ENCODE results near the gene PES1.
"Not testable (repeated sequence)": the region's sequence is repeated elsewhere in the genome, so short reads cannot be mapped to it uniquely, and the experiment has no call there.

Gene PES1

GRCh38 chr22:30634471-30635233 lies 42.9 kb upstream of the PES1 start:
- peak overlapping the region; percentile 58 for H3K4me3 ChIP-seq (ENCODE audit: low read depth, low read length)
- peak; percentile 91 for DNase-seq (ENCODE audit: low read depth)
- TF ChIP-seq, protein P1, sequence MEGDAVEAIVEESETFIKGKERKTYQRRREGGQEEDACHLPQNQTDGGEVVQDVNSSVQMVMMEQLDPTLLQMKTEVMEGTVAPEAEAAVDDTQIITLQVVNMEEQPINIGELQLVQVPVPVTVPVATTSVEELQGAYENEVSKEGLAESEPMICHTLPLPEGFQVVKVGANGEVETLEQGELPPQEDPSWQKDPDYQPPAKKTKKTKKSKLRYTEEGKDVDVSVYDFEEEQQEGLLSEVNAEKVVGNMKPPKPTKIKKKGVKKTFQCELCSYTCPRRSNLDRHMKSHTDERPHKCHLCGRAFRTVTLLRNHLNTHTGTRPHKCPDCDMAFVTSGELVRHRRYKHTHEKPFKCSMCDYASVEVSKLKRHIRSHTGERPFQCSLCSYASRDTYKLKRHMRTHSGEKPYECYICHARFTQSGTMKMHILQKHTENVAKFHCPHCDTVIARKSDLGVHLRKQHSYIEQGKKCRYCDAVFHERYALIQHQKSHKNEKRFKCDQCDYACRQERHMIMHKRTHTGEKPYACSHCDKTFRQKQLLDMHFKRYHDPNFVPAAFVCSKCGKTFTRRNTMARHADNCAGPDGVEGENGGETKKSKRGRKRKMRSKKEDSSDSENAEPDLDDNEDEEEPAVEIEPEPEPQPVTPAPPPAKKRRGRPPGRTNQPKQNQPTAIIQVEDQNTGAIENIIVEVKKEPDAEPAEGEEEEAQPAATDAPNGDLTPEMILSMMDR (conservative IDR thresholded peaks at IDR 0.05; ENCODE audit: low read depth, low read length): peak; percentile 97

- DNase-seq (ENCODE audit: low read depth); H3K4me3 ChIP-seq (ENCODE audit: low read depth, low read length): not testable (repeated sequence)
These were observed 39.8 kb upstream of the PES1 start for GRCh38 chr22:30631469-30631868.

GRCh38 chr22:30628491-30628890 lies 36.8 kb upstream of the PES1 start:
- no peak overlapping the region for H3K4me3 ChIP-seq (ENCODE audit: low read depth, low read length)
- DNase-seq (ENCODE audit: low read depth): no peak
- TF ChIP-seq, protein P1 (conservative IDR thresholded peaks at IDR 0.05; ENCODE audit: low read depth, low read length): no peak

GRCh38 chr22:30627471-30627870 lies 35.8 kb upstream of the PES1 start:
- TF ChIP-seq, protein P1 (conservative IDR thresholded peaks at IDR 0.05; ENCODE audit: low read depth, low read length): no peak
- no peak overlapping the region for H3K4me3 ChIP-seq (ENCODE audit: low read depth, low read length)
- no peak for DNase-seq (ENCODE audit: low read depth)

DNA sequence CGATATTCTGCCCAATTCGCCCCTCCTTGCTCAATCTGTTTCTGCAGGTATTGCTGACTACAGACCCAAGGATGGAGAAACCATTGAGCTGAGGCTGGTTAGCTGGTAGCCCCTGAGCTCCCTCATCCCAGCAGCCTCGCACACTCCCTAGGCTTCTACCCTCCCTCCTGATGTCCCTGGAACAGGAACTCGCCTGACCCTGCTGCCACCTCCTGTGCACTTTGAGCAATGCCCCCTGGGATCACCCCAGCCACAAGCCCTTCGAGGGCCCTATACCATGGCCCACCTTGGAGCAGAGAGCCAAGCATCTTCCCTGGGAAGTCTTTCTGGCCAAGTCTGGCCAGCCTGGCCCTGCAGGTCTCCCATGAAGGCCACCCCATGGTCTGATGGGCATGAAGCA lies 34.7 kb upstream of the PES1 start:
- no peak overlapping the region for H3K4me3 ChIP-seq (ENCODE audit: low read depth, low read length)
- no peak for DNase-seq (ENCODE audit: low read depth)
- TF ChIP-seq, protein P1 (conservative IDR thresholded peaks at IDR 0.05; ENCODE audit: low read depth, low read length): no peak

DNA sequence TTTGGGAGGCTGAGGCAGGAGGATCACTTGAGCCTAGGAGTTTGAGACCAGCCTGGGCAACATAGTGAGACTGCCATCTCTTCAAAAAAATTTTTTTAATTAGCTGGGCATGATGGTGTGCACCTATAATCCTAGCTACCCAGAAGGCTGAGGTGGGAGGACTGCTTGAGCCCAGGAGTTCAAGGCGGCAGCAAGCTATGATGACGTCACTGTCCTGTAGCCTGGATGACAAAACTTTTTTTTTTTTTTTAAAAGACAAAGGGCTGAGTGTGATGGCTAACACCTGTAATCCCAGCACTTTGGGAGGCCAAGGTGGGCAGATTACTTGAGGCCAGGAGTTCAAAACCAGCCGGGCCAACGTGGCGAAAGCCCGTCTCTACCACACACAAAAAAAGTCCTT lies 28.2 kb upstream of the PES1 start:
- not testable (repeated sequence) for DNase-seq (ENCODE audit: low read depth); H3K4me3 ChIP-seq (ENCODE audit: low read depth, low read length)

- no peak for DNase-seq (ENCODE audit: low read depth)
- TF ChIP-seq, protein P1 (conservative IDR thresholded peaks at IDR 0.05; ENCODE audit: low read depth, low read length): no peak
- no peak overlapping the region for H3K4me3 ChIP-seq (ENCODE audit: low read depth, low read length)
These were observed 26.1 kb upstream of the PES1 start for GRCh38 chr22:30617819-30618218.

GRCh38 chr22:30615543-30615954 lies 23.8 kb upstream of the PES1 start:
- TF ChIP-seq, protein P1 (conservative IDR thresholded peaks at IDR 0.05; ENCODE audit: low read depth, low read length): no peak
- no peak overlapping the region for H3K4me3 ChIP-seq (ENCODE audit: low read depth, low read length)
- DNase-seq (ENCODE audit: low read depth): no peak

Measured in choroid plexus epithelial cell (primary cell).